Epidermal melanocyte (primary cell): ENCODE data around the gene PRKRIP1.
"Not testable (repeated sequence)": the region's sequence is repeated elsewhere in the genome, so short reads cannot be mapped to it uniquely, and the experiment has no call there.

ENCODE experiments used
- DNase-seq: peaks from one replicate; pipeline ENCODE4 v3.0.0; 2011; ENCODE audit warnings: low spot score; ENCODE audit not compliant: insufficient read length

Gene PRKRIP1

GRCh38 chr7:102429141-102429899 is 33.2 kb downstream of the PRKRIP1 start:
- DNase-seq, result no peak

GRCh38 chr7:102431617-102432298 is 35.6 kb downstream of the PRKRIP1 start:
- no peak for DNase-seq

DNA sequence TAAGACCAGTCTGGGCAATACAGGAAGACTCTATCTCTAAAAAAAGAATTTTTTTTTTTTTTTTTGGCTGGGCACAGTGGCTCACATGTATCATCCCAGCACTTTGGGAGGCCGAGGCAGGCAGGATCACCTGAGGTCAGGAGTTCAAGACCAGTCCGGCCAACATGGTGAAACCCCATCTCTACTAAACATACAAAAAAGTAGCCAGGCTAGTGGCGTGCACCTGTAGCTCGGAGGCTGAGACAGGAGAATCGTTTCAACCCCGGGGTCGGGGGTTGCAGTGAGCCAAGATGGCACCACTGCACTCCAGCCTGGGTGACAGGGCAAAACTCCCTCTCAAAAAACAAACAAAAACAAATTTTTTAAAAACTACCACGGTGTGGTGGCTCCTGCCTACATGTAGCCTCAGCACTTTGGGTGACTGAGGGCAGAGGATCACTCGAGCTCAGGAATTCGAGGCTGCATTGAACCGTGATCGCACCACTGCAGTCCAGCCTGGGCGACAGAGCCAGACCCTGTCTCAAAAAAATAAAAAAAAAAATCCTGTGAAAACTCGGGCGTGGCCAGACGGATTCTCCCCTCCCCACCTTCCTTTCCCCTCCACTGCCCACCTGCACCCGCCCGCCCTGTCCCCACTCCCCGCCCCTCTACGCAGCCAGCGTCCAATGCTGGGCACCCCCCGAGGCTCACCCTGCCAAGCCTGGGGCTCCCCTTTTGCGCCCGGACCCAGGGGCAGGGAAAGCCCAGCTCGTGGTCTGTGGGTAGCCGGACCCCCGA is 36.5 kb downstream of the PRKRIP1 start:
- DNase-seq, result no peak

DNA sequence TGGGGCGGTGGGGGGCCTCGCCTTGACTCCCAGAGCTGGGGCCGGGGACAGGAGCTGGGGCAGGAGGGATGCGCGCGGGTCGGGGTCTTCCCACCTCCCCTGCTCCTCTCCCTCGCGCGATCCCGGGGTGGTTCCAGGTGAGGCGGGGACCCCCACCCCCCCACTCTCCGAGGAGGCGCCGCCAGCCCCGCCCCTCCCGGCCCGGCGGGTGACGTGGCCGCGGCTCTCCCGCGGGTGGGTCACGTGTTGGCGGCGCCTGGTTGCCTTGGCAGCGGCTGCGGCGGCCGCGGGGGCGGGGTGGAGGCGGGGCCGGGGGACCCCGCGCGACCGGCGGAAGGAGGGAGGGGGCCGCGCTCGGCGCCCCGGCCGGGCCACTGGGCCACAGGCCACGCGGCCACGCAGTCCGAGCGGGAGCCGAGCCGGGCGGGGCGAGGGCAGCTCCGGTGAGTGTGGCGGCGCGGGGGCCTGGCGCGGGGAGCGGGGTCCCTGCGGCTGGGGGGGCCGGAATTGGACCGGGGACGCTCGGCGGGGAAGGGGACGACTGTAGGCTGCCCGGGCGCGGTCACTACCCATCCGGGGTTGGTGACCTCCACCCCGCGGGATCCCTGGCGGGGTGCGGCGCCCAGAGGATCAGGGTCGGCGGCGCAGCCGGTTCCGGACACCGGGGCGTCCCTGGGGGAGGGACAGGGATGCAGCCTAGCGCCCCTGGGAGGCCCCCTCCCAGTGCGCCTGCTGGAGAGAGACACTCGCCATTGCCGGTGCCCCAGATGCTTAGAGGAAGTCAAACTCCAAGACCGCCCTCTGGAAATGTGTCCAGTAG is 37.3 kb downstream of the PRKRIP1 start, which contains the start of gene ORAI2:
Gene ORAI2 (plus strand): TSS at position 357 of the 820 bp plus-strand sequence. CDS start 5,382 bp downstream, outside the sequence.
- DNase-seq, result peak; percentile 74

- no peak for DNase-seq
These were observed 37.9 kb downstream of the PRKRIP1 start for GRCh38 chr7:102434039-102434486.

DNA sequence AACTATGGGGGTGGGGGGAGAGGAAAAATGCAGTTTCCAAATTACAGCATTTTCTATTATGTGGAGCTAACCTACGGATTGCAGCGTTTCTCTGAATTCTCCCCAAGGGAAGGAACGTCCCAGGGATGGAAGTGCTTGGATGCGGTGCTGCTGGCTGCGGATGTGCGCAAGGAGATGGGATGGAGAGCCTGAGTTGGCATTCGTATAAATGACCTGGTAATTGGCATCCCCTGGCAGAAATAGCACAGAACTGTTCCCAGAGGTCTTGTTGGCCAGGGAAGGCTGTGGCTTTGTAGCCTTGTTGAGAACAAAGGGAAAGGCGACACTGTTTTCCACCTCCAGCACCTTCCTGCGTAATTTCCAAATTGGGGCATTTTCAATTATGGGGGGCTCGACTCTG is 40.0 kb downstream of the PRKRIP1 start:
- DNase-seq, result no peak

- DNase-seq, result peak; percentile 57
These were observed 44.0 kb downstream of the PRKRIP1 start for GRCh38 chr7:102439963-102440795.

- no peak for DNase-seq
These were observed 49.0 kb downstream of the PRKRIP1 start for GRCh38 chr7:102444961-102445673.

DNA sequence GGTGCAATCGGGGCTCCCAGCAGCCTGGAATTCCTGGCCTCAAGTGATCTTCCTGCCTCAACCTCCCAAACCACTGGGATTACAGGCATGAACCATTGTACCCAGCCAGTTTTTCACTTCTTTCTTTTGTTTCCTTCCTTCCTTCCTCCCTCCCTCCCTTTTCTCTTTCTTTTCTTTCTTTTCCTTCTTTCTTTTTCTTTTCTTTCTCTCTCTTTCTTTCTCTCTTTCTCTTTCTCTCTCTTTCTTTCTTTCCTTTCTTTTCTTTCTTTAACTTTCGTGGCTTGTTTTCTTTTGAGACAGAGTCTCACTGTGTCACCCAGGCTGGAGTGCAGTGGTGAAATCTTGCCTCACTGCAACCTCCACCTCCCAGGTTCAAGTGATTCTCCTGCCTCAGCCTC is 49.5 kb downstream of the PRKRIP1 start:
- no peak for DNase-seq

- DNase-seq, result no peak
These were observed 50.4 kb downstream of the PRKRIP1 start for GRCh38 chr7:102446387-102447156.

DNA sequence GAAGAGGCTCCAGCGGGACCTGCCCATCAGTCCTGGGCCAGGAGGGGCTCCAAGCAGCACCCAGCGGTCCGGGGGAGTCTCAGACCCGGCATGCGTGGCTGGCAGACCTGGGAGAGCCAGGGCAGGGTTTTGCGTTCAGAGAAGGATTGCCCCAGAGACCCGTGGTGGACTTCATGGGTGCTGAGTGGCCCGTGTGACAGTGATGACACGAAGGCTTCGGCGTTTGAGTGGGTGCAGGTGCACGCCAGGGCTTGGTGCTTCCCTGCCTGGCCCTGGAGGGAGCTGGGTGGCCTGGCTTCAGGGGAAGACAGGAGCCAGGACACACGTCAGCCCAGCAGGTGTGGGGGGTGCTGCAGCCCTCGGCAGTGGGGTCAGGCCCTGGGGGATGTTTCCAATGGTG is 51.1 kb downstream of the PRKRIP1 start:
- DNase-seq, result no peak

DNA sequence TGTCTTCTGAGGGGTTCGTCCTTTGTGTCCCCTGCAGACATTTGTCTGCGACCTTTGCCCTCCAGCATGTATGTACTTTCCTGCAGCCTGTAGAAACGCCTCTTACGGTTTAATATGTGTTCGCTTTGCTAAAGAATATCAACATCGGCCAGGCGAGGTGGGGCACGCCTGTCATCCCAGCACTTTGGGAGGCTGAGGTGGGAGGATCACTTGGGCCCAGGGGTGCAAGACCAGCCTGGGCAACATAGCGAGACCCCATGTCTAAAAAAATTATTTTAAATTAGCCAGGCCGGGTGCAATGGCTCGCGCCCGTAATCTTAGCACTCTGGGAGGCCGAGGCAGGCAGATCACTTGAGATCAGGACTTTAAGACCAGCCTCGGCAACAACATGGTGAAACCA is 53.0 kb downstream of the PRKRIP1 start:
- DNase-seq, result no peak

- peak; percentile 11 for DNase-seq
These were observed 54.1 kb downstream of the PRKRIP1 start for GRCh38 chr7:102450242-102450641.

- DNase-seq, result peak; percentile 15
These were observed 55.4 kb downstream of the PRKRIP1 start for GRCh38 chr7:102451371-102452054.

- no peak for DNase-seq
These were observed 56.3 kb downstream of the PRKRIP1 start for GRCh38 chr7:102452451-102452850.

- DNase-seq, result peak; percentile 1
These were observed 57.2 kb downstream of the PRKRIP1 start for GRCh38 chr7:102453319-102453718.

DNA sequence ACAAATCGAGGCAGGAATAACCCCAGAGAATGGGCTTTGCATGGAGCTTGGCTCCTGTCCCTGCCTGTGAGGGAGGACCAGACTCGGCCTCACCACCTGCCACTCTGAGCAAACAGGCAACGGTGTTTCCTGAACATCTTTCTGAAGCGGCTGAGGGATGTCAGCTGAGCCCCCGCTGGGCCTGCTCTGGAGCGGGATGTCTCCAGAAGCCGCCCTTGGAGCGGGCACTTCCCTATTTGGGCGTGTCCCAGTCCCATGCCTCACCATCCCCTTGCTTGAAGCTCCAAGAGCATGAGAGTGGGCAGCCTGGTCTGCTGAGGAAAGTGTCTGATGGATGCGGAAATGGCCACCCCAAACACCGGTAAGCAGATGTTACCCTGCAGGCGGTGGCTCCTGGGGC is 58.3 kb downstream of the PRKRIP1 start:
- peak; percentile 11 for DNase-seq

DNA sequence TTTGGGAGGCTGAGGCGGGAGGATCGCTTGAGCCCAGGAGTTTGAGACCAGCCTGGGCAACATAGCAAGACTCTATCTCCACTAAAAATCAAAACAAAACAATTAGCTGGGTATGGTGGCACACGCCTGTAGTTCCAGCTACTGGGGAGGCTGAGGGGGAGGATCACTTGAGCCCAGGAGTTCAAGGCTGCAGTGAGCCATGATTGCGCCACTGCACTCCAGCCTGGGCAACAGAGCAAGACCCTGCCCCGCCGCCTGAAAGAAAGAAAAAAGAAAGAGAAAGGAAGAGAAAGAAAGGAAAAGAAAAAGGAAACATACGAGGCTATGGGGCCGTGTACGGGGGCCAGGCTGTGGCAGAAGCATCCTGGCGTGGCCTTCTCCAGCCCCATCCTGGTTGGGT is 58.8 kb downstream of the PRKRIP1 start:
- not testable (repeated sequence) for DNase-seq
